ENCODE data around the gene SLCO6A1. TPM values are rescaled to one million over a fixed set of nuclear protein-coding genes. Genes with fewer than 3 reads are reported as not detected.

The SLCO6A1 gene
- total and polyA plus RNA-seq, 2 experiments from 2014 or later, result 0.34 to 3.1 TPM

GRCh38 chr5:102523541-102524175 lies 24.9 kb upstream of the SLCO6A1 start (continued):
- TF ChIP-seq ZNF462 (CRISPR knock-in tag; IDR thresholded peaks at IDR 0.05), result no peak
- TF ChIP-seq, protein P1, sequence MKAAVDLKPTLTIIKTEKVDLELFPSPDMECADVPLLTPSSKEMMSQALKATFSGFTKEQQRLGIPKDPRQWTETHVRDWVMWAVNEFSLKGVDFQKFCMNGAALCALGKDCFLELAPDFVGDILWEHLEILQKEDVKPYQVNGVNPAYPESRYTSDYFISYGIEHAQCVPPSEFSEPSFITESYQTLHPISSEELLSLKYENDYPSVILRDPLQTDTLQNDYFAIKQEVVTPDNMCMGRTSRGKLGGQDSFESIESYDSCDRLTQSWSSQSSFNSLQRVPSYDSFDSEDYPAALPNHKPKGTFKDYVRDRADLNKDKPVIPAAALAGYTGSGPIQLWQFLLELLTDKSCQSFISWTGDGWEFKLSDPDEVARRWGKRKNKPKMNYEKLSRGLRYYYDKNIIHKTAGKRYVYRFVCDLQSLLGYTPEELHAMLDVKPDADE (IDR thresholded peaks at IDR 0.05), result no peak
- TF ChIP-seq EZH2phosphoT487 (IDR thresholded peaks at IDR 0.05; ENCODE audit: unreplicated experiment), result no peak
- no peak for TF ChIP-seq ZNF114 (CRISPR knock-in tag; IDR thresholded peaks at IDR 0.05)
- TF ChIP-seq ZNF331 (CRISPR knock-in tag; IDR thresholded peaks at IDR 0.05; ENCODE audit: low read depth), result no peak
- no peak for TF ChIP-seq CTCF (conservative IDR thresholded peaks at IDR 0.05; ENCODE audit: low read depth in 2 of 2)
- TF ChIP-seq POLR2AphosphoS5 (IDR thresholded peaks at IDR 0.05; ENCODE audit: low read depth), result no peak
- no peak for TF ChIP-seq NANOG (IDR thresholded peaks at IDR 0.05; ENCODE audit: borderline replicate concordance)
- TF ChIP-seq EZH2 (IDR thresholded peaks at IDR 0.05; ENCODE audit: low read depth, unreplicated experiment), result no peak
- no peak for TF ChIP-seq REST (IDR thresholded peaks at IDR 0.05; ENCODE audit: unreplicated experiment)
- no peak for TF ChIP-seq STAT1 (IDR thresholded peaks at IDR 0.05; ENCODE audit: unreplicated experiment)

Data from GM23338 (cell line).